ENCODE data around the gene AMZ1. TPM values are rescaled to one million over a fixed set of nuclear protein-coding genes. Genes with fewer than 3 reads are reported as not detected.

The AMZ1 gene
- total RNA-seq, 1 experiment from 2014 or later: 0.74 TPM

DNA sequence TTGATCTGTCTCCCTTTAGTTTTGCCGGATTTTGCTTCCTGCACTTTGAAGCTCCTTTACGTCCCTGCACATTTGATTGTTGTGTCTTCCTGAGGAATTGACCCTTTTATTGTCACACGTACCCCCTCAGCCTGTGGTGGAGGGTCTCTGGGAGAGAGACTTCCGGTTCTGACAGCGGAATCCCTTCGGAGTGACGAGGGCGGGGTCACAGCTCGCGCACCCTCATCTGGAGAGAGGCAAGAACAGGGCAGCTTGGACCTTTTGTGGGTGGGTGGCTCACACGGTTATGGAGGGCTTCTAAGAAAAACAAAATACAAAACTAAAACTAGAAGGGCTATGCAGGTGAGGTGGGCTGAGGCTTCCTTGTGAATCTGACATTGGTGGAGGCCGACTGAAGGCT, 26.0 kb downstream of the AMZ1 start:
- H3K4me1 ChIP-seq (ENCODE audit: insufficient read depth, low read length): no peaks in the 10 kb centered on the region
- peaks cover 1% of the 10 kb centered on the region for H3K27me3 Mint-ChIP-seq (ENCODE audit: low read depth)
- H2AFZ ChIP-seq (ENCODE audit: low read length): no peak overlapping the region
- no peak overlapping the region for H2AK5ac ChIP-seq (ENCODE audit: insufficient read length, low read length)
- no peak overlapping the region for H3K18ac ChIP-seq (ENCODE audit: insufficient read length, low read depth, low read length)
- no peak overlapping the region for H3K14ac ChIP-seq (ENCODE audit: insufficient read depth, low read length)
- no peaks in the 10 kb centered on the region for H4K20me1 ChIP-seq (ENCODE audit: control insufficient read depth, insufficient read depth, insufficient read length)
- no peak overlapping the region for H3K23ac ChIP-seq (ENCODE audit: insufficient read length, low read depth, low read length)
- no peak overlapping the region for H3K9ac ChIP-seq (ENCODE audit: extremely low read depth, insufficient read length, low read length)
- no peaks in the 10 kb centered on the region for H3K79me2 ChIP-seq (ENCODE audit: insufficient read depth, low read length)
- H3K23me2 ChIP-seq (ENCODE audit: insufficient read length, low read depth, low read length, poor library complexity, severe bottlenecking): no peaks in the 10 kb centered on the region
- H2BK12ac ChIP-seq (ENCODE audit: insufficient read length, low read depth, low read length): no peak overlapping the region
- no peaks in the 10 kb centered on the region for H3K27me3 ChIP-seq (ENCODE audit: insufficient read depth, low read length)
- H4K91ac ChIP-seq (ENCODE audit: insufficient read length, low read depth, low read length): no peak overlapping the region
- H3K4me2 ChIP-seq (ENCODE audit: insufficient read depth, insufficient read length, low read length): no peak overlapping the region
- H3K4ac ChIP-seq (ENCODE audit: low read depth, low read length): no peak overlapping the region
- H3T11ph ChIP-seq (ENCODE audit: low read length): no peak overlapping the region
- H3K4me3 Mint-ChIP-seq: no peak overlapping the region
- peaks cover 7 to 14% of the 10 kb centered on the region in 2 experiments for H3K4me1 Mint-ChIP-seq
- H3K36me3 Mint-ChIP-seq (ENCODE audit: insufficient read depth in 1 of 3, low read depth in 3 of 3): peaks cover 19 to 47% (median 46%) of the 10 kb centered on the region in 3 experiments
- H4K8ac ChIP-seq (replicated peaks; ENCODE audit: insufficient read length, low read depth, low read length): no peak overlapping the region
- no CpG with 5 or more reads among the region's 12 CpGs for WGBS (ENCODE audit: extremely low coverage, insufficient read length, low lambda C conversion rate)
- H2BK120ac ChIP-seq (ENCODE audit: low read depth, low read length, poor library complexity, severe bottlenecking): no peak overlapping the region
- no peaks in the 10 kb centered on the region; a peak in 1 of 5 replicates for H3K9me3 Mint-ChIP-seq
- TF ChIP-seq, protein P1, sequence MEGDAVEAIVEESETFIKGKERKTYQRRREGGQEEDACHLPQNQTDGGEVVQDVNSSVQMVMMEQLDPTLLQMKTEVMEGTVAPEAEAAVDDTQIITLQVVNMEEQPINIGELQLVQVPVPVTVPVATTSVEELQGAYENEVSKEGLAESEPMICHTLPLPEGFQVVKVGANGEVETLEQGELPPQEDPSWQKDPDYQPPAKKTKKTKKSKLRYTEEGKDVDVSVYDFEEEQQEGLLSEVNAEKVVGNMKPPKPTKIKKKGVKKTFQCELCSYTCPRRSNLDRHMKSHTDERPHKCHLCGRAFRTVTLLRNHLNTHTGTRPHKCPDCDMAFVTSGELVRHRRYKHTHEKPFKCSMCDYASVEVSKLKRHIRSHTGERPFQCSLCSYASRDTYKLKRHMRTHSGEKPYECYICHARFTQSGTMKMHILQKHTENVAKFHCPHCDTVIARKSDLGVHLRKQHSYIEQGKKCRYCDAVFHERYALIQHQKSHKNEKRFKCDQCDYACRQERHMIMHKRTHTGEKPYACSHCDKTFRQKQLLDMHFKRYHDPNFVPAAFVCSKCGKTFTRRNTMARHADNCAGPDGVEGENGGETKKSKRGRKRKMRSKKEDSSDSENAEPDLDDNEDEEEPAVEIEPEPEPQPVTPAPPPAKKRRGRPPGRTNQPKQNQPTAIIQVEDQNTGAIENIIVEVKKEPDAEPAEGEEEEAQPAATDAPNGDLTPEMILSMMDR (conservative IDR thresholded peaks at IDR 0.05): no peak
- peak overlapping the region in 2 of 3 experiments; percentile 52 to 53; a peak in 3 of 7 replicates for H3K27ac Mint-ChIP-seq
- no peak overlapping the region for H2BK5ac ChIP-seq (ENCODE audit: insufficient read length, low read length)
- no peak for DNase-seq
- H3K27ac ChIP-seq (ENCODE audit: insufficient read length, low read depth, low read length): no peak overlapping the region
- no peaks in the 10 kb centered on the region for H3K79me1 ChIP-seq (ENCODE audit: insufficient read depth, low read depth, low read length, poor library complexity, severe bottlenecking)
- H4K5ac ChIP-seq (ENCODE audit: insufficient read length, low read depth, low read length): no peak overlapping the region
- no peak overlapping the region for H3K56ac ChIP-seq (ENCODE audit: insufficient read length, low read depth, low read length)
- H2BK20ac ChIP-seq (ENCODE audit: low read depth, low read length, poor library complexity, severe bottlenecking): no peak overlapping the region
- H3K9me3 ChIP-seq (ENCODE audit: control insufficient read depth, low read depth, low read length): no peaks in the 10 kb centered on the region
- H2BK15ac ChIP-seq (ENCODE audit: low read depth, low read length): no peak overlapping the region

Measured in H9 (cell line).